Panc1 (cell line): Measurements from ENCODE around the gene POM121L2. TPM values are rescaled to one million over a fixed set of nuclear protein-coding genes. Genes with fewer than 3 reads are reported as not detected.

Experiments
- ATAC-seq: fragments of 200-7000 bp; cut with Tn5 transposase; 2 replicates; pipeline ENCODE4 v1.9.1; 2020; ENCODE audit warnings: mild to moderate bottlenecking, moderate library complexity
- BruUV-seq: library from RNA; stranded (reverse); fragments of 400-500 nt; replicated peaks from 2 replicates; lab custom pipeline; 2021; lab: Mats Ljungman, UMichigan
- CTCF ChIA-PET: fragments of 300-600 bp; sonication (Branson Sonifier 250); formaldehyde crosslinking; loops from one replicate; lab custom pipeline; 2022; ENCODE audit warnings: antibody characterized with exemption; lab: Charles Lee
- POLR2A ChIA-PET: fragments of 300-600 bp; sonication (Branson Sonifier 250); formaldehyde crosslinking; loops from one replicate; lab custom pipeline; 2022; ENCODE audit warnings: antibody characterized with exemption; lab: Charles Lee
- DNase-seq: peaks from one replicate; pipeline ENCODE4 v3.0.0-alpha.2; 2010; ENCODE audit warnings: low read depth, low spot score
- H3K27ac ChIP-seq: 2 replicates; pipeline ENCODE4 v1.5.1; 2011; ENCODE audit warnings: mild to moderate bottlenecking, low read length, inconsistent platforms
- H3K27me3 ChIP-seq: fragments of 200-500 bp; sonication (Bioruptor generic); 2 replicates; pipeline ENCODE4 v1.6.0; 2014; ENCODE audit warnings: low read length, inconsistent platforms; ENCODE audit not compliant: control insufficient read depth, insufficient read depth
- H3K36me3 ChIP-seq: fragments of 200-500 bp; sonication (Bioruptor generic); 2 replicates; pipeline ENCODE4 v1.5.1; 2014; ENCODE audit warnings: inconsistent platforms, mild to moderate bottlenecking, low read length, moderate library complexity; ENCODE audit not compliant: control insufficient read depth, insufficient read depth
- H3K4me1 ChIP-seq: 2 replicates; pipeline ENCODE4 v1.5.1; 2011; ENCODE audit warnings: inconsistent platforms, mild to moderate bottlenecking, low read length, moderate library complexity; ENCODE audit not compliant: control insufficient read depth, insufficient read depth
- H3K4me3 ChIP-seq, 2 experiments: 2 replicates each; pipeline ENCODE4 v1.5.1; 2011 to 2012; ENCODE audit warnings: low read depth in 2 of 2, low read length in 2 of 2, mild to moderate bottlenecking in 2 of 2, inconsistent platforms in 1 of 2, moderate library complexity in 1 of 2
- H3K9me3 ChIP-seq: fragments of 200-500 bp; sonication (Bioruptor generic); 2 replicates; pipeline ENCODE4 v1.5.1; 2014; ENCODE audit warnings: low read depth, mild to moderate bottlenecking, inconsistent platforms, low read length, moderate library complexity; ENCODE audit not compliant: control insufficient read depth, insufficient read depth
- POLR2AphosphoS5 ChIP-seq: IDR thresholded peaks from 2 replicates; pipeline ENCODE4 v1.6.1; 2012; ENCODE audit warnings: mild to moderate bottlenecking, low read depth, low read length, moderate library complexity
- REST ChIP-seq, 2 experiments: IDR thresholded peaks; 2 replicates each; pipeline ENCODE4 v1.6.1; 2011 to 2012; ENCODE audit warnings: low read depth in 2 of 2, control low read depth in 1 of 2, low read length in 1 of 2, mild to moderate bottlenecking in 1 of 2, moderate library complexity in 1 of 2; ENCODE audit not compliant: insufficient read depth in 1 of 2
- SIN3A ChIP-seq: IDR thresholded peaks from 2 replicates; pipeline ENCODE4 v1.6.1; 2012; ENCODE audit warnings: low read depth, mild to moderate bottlenecking, low read length, moderate library complexity, borderline replicate concordance; ENCODE audit not compliant: insufficient read depth
- TCF7L2 ChIP-seq: IDR thresholded peaks from 2 replicates; pipeline ENCODE4 v1.6.1; 2011; ENCODE audit warnings: mild to moderate bottlenecking, low read depth, low read length, inconsistent platforms
- in situ Hi-C: cut with HindIII; loops from 2 replicates; pipeline ENCODE4 v1.10.0; 2016; ENCODE audit warnings: low sequenced_read_pairs, low pct_unique_long_range_greater_than_20kb
- intact Hi-C: fragments of 100-400 bp; cut with micrococcal nuclease; formaldehyde crosslinking; loops from one replicate; pipeline ENCODE4 v1.10.0; 2022; ENCODE audit not compliant: unreplicated experiment
- total RNA-seq: library from RNA; stranded (reverse); gene quantifications from one replicate; pipeline ENCODE4 v1.2.1, GENCODE V29; 2021; ENCODE audit not compliant: unreplicated experiment
- TF ChIP-seq, protein P1 (sequence below): fragments of 450-650 bp; IDR thresholded peaks from 2 replicates; pipeline ENCODE4 v1.5.1; 2017; ENCODE audit warnings: mild to moderate bottlenecking

Gene POM121L2
- total RNA-seq, 1 experiment from 2014 or later = not detected

- ChIA-PET POLR2A (interaction anchor here (0.5 kb wide), 1 partner anchor 99 kb away, joined by 8 read pairs; no protein-coding TSS in a partner anchor), CTCF (interaction anchor here (1.0 kb wide), 1 partner anchor 110 kb away, joined by 3 read pairs; no protein-coding TSS in a partner anchor)
- TF ChIP-seq POLR2AphosphoS5 = peak; percentile 33; the same call in 1 of the 2 replicates
- TF ChIP-seq SIN3A = 0 out of 2 replicates have a peak, but pooled peaks have one; percentile 54
- TF ChIP-seq, protein P1, sequence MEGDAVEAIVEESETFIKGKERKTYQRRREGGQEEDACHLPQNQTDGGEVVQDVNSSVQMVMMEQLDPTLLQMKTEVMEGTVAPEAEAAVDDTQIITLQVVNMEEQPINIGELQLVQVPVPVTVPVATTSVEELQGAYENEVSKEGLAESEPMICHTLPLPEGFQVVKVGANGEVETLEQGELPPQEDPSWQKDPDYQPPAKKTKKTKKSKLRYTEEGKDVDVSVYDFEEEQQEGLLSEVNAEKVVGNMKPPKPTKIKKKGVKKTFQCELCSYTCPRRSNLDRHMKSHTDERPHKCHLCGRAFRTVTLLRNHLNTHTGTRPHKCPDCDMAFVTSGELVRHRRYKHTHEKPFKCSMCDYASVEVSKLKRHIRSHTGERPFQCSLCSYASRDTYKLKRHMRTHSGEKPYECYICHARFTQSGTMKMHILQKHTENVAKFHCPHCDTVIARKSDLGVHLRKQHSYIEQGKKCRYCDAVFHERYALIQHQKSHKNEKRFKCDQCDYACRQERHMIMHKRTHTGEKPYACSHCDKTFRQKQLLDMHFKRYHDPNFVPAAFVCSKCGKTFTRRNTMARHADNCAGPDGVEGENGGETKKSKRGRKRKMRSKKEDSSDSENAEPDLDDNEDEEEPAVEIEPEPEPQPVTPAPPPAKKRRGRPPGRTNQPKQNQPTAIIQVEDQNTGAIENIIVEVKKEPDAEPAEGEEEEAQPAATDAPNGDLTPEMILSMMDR = no peak
- TF ChIP-seq REST (IDR thresholded peaks at IDR 0.05; ENCODE audit: insufficient read depth in 1 of 2, low read depth in 2 of 2, low read length in 1 of 2) = no peak
- peak; percentile 58; the same call in 1 of the 2 replicates for TF ChIP-seq TCF7L2
- Histone ChIP-seq H3K27me3 (no peaks in the 10 kb centered on the region), H3K36me3 (no peaks in the 10 kb centered on the region), H3K27ac (no peak overlapping the region; the same call in 1 of the 2 replicates), H3K4me1 (peaks cover 20% of the 10 kb centered on the region), H3K9me3 (no peaks in the 10 kb centered on the region), H3K4me3 (peak overlapping the region; percentile 83 to 97)
- in situ Hi-C loops = no loop called here
- DNase-seq = peak; percentile 92
- peak; percentile 74 for ATAC-seq
- no TSS peak for BruUV-seq
- intact Hi-C loops = loop anchor here (5.0 kb wide), 1 partner anchor 136 kb away; no protein-coding TSS in a partner anchor
Measured at GRCh38 chr6:27297857-27298730, 14.0 kb downstream of the POM121L2 start.

GRCh38 chr6:27297484-27297856 is 14.6 kb downstream of the POM121L2 start:
- peak; percentile 2; the same call in 1 of the 2 replicates for ATAC-seq
- Histone ChIP-seq H3K27ac (no peak overlapping the region; the same call in 1 of the 2 replicates), H3K4me3 (peak overlapping the region; percentile 83 to 97), H3K9me3 (no peaks in the 10 kb centered on the region), H3K27me3 (no peaks in the 10 kb centered on the region), H3K4me1 (peaks cover 22% of the 10 kb centered on the region), H3K36me3 (no peaks in the 10 kb centered on the region)
- intact Hi-C loops (loop anchor here (5.0 kb wide), 1 partner anchor 135 kb away; no protein-coding TSS in a partner anchor), in situ Hi-C loops (no loop called here)
- CTCF ChIA-PET = interaction anchor here (1.0 kb wide), 1 partner anchor 109 kb away, joined by 3 read pairs; no protein-coding TSS in a partner anchor
- no TSS peak for BruUV-seq
- DNase-seq = no peak
- no peak for TF ChIP-seq REST (IDR thresholded peaks at IDR 0.05; ENCODE audit: insufficient read depth in 1 of 2, low read depth in 2 of 2, low read length in 1 of 2)
- TF ChIP-seq POLR2AphosphoS5 = no peak
- TF ChIP-seq, protein P1 = no peak
- TF ChIP-seq TCF7L2 = no peak
- no peak for TF ChIP-seq SIN3A
- POLR2A ChIA-PET = no interaction called here
